A172 (cell line): ENCODE measurements around the gene HOXC6. TPM values are rescaled to one million over a fixed set of nuclear protein-coding genes. Genes with fewer than 3 reads are reported as not detected.
"Not testable (repeated sequence)": the region's sequence is repeated elsewhere in the genome, so short reads cannot be mapped to it uniquely, and the experiment has no call there.

Experiments used
- DNase-seq: peaks from one replicate; pipeline ENCODE4 v3.0.0-alpha.2; 2015; ENCODE audit warnings: low spot score
- total RNA-seq: library from RNA; depleted of rRNA; stranded (reverse); fragments of >200 nt; shearing (Covaris generic); gene quantifications from 2 replicates; pipeline ENCODE4 v1.2.3, GENCODE V29; 2014

Gene HOXC6
- total RNA-seq, 1 experiment from 2014 or later = 0.31 TPM

- DNase-seq = no peak
These were observed 13.0 kb downstream of the HOXC6 start for GRCh38 chr12:54041097-54041690.

GRCh38 chr12:54042033-54042432 lies 13.8 kb downstream of the HOXC6 start:
- DNase-seq = not testable (repeated sequence)

GRCh38 chr12:54042970-54043853 lies 15.0 kb downstream of the HOXC6 start:
- DNase-seq = no peak

DNA sequence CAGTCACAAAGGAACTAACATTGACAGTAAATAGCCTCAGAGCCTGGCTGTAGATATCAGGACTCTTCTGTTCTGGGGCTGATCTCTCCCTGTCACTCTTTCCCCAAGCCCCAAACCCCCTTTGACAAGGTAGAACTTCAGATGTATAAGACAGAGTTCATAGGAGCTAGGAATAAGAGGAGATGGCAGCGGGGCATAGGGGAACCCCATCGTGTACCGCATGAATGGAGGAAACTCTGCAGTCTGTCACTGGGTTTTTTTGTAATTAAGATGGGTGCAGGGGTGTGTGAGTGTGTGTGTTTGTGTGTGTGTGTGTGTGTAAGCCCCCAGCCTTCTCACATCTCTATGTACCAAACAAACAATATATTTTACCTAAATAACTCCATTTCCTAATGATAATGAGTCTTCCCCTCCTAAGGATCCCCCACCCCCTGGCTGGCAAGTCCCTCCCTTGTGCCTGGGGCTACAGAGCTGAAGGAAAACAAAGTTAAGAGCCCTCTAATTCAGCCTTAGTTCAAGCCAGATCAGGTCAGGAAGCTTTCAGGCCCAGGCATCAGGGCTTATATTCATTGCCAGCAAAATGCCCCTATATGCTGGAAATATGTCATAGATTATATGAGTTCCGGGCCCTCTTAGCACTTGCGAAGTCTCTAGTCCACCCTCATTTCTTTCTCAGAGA lies 16.3 kb downstream of the HOXC6 start:
- DNase-seq = no peak

DNA sequence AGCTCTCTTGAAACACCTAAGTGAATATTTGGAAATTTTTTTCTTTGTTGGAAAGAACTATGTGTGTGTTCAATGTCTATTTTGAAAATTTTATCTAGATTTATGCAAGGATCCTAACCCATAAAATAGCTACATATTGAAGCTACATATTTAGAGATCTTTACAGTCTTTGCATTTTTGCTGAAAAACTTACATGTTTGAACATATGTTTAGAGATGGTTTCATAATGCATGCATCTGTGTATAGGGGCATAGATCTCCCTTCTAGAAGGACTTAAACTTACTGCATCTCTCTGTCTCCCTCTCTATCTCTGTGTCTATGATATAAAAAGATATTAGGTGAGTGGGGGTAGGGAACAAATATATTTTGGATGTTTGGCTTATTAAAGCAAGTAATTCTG lies 17.2 kb downstream of the HOXC6 start:
- DNase-seq = no peak

- DNase-seq = no peak
These were observed 17.8 kb downstream of the HOXC6 start for GRCh38 chr12:54045868-54046521.

GRCh38 chr12:54046809-54047159 lies 18.5 kb downstream of the HOXC6 start:
- no peak for DNase-seq

DNA sequence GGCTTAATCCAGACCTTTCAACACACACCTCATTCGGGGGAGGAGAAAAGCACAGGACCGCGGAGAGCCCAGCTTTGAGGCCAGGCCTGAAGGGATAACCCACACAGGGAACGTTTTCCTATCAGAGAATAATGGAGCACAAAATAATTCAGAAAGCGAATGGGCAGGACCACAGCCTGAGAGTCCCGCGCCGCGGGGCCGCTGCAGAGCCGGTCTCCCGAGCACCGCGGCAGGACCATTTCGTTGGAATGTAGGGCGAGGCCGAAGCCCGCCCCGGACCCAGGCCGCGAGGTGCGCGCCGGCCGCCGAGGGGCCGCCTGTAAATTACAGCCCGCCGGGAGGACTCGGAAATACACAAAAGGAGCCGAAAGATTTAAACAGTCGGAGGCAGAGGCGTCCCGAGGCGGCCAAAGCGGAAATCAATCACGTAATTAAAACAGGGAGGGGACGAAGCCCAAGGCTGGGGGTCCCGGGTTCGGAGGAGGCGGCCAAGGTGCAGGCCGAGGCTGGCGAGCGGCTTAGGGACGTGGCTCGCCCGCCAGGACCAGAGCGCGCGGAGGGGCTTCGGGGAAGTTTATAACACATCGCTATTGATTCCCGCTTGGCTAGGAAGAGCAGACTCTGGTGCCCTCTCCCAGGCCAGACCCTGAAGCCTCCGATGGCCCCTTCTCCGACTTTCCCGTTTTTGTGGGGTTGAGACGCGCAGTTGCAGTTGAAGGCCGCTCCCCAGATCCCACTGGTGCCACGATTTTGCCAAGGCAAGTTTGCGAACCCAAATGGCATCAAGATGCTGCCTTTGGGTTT lies 19.1 kb downstream of the HOXC6 start:
- no peak for DNase-seq

DNA sequence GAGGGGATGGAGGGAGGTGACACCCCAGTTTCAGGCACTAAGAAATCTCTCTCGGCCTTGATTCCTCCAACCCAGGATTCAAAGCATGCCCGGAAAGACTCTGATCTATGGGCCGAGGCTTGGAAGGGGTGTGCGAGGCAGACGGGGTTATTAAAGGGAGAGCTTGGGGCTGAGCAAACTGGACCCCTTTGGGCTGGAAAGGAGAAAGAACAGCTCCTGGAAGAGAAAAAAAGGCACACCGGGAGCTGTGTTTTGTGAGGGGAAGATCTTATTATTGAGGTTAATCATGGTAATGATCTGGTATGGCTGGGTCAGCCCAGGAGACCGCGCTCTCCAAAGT lies 19.7 kb downstream of the HOXC6 start:
- DNase-seq = no peak

- DNase-seq = no peak
These were observed 20.3 kb downstream of the HOXC6 start for GRCh38 chr12:54048406-54049093.

GRCh38 chr12:54049108-54049507 lies 20.9 kb downstream of the HOXC6 start:
- no peak for DNase-seq

DNA sequence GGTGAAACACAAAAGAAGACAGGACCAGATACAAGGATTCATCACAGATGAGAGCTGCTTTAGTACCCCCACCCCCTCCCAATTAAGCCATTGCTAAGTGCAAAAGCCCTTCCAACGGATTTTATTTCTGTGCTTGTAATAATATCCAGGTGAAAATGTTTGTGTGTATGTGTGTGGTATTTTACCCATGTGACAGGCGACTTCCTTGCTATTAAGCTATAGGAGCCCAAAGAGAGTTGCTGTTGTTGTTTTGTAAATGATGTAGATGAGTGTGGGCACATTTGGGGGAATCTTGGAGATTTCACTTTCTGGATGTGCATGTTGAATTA lies 22.2 kb downstream of the HOXC6 start:
- no peak for DNase-seq

GRCh38 chr12:54051026-54051842 lies 23.0 kb downstream of the HOXC6 start:
- DNase-seq = no peak

GRCh38 chr12:54051874-54052437 lies 23.7 kb downstream of the HOXC6 start:
- peak; percentile 23 for DNase-seq

DNA sequence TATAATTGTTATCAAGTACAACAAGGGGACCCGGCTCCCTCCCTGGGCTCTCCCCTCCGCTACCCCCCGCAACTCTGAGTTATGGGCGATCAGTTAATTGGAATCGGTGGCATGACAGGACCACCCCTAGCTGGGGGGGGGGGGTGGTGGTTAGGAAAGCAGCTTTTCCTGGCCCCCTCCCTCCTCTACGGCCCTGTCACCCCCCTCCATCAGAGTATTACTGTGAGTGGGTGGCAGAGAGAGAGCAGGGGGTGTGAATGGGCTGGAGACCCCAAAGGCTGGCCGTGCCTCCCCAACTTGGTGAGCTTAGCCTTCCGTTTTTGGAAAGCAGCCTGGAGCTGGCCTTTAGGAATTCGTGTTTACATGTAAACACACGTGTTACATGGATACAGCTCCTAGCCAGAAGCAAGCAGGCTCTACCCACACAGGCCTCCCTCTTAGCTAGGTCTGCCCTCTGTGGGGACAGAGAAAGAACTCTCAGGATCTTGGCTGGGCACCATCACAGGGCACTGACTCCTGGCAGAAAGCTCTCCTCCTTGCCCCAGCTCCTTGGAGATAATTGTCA lies 24.3 kb downstream of the HOXC6 start:
- DNase-seq = no peak

- no peak for DNase-seq
These were observed 24.9 kb downstream of the HOXC6 start for GRCh38 chr12:54053003-54053750.

DNA sequence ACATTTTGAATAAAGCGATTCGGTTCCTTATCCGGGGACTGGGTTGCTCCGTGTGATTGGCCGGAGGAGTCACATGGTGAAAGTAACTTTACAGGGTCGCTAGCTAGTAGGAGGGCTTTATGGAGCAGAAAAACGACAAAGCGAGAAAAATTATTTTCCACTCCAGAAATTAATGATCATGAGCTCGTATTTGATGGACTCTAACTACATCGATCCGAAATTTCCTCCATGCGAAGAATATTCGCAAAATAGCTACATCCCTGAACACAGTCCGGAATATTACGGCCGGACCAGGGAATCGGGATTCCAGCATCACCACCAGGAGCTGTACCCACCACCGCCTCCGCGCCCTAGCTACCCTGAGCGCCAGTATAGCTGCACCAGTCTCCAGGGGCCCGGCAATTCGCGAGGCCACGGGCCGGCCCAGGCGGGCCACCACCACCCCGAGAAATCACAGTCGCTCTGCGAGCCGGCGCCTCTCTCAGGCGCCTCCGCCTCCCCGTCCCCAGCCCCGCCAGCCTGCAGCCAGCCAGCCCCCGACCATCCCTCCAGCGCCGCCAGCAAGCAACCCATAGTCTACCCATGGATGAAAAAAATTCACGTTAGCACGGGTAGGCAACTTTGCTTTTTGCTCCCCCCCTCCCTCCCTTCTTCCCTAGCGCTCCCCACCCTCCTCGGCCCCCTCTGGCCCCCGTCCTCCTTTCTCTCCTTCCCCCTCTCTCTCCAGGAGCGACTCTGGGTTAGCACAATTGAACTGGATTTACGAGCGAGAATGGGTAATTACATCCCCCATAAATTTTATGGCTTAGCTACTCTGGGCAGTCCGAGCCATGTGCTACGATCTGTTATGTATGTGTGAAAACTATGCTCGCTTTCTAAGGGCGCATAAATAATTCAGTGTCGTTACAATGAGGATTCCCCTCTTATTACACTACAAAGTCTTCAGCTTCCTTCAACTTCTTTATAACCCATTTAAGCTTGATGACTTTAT lies 25.8 kb downstream of the HOXC6 start, which contains the start of gene HOXC4:
HOXC4 (plus strand) TSS at position 85 of the 991 bp plus-strand sequence; CDS start at position 173, 88 bp downstream.
- DNase-seq = no peak
